GM19193 (cell line): ENCODE data around the gene BORCS5.
A peak's percentile ranks its signal among the peaks of the same experiment; 100 is the strongest.

Experiments used
- POLR2A ChIP-seq: IDR thresholded peaks from 4 replicates; pipeline ENCODE4 v1.6.1; 2011; ENCODE audit not compliant: insufficient read depth, insufficient read length; ENCODE audit errors: extremely low read depth

The BORCS5 gene

GRCh38 chr12:12499909-12500604, 143.2 kb downstream of the BORCS5 start:
- no peak for TF ChIP-seq POLR2A

DNA sequence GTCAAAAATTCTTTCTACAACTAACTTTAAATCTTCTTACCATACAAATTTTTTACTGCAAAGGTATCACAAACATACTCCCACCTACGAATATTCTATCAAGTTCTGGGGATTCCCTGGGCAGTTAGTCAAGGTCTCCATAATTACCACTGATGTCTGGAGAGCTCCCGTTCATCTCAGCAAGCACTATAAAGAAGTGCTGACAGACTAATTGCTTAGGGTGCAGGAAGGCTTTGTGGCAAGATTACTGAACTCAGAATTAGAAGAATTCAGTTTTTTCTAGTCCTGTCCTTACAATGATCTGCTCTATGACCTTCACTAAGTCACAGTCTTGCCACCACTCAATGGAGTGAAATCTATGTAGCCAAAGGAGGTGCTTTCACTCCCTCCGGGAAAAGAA, 144.2 kb downstream of the BORCS5 start:
- TF ChIP-seq POLR2A, result no peak

GRCh38 chr12:12502815-12503151, 145.9 kb downstream of the BORCS5 start:
- TF ChIP-seq POLR2A, result no peak

GRCh38 chr12:12503384-12504078, 146.7 kb downstream of the BORCS5 start:
- no peak for TF ChIP-seq POLR2A

DNA sequence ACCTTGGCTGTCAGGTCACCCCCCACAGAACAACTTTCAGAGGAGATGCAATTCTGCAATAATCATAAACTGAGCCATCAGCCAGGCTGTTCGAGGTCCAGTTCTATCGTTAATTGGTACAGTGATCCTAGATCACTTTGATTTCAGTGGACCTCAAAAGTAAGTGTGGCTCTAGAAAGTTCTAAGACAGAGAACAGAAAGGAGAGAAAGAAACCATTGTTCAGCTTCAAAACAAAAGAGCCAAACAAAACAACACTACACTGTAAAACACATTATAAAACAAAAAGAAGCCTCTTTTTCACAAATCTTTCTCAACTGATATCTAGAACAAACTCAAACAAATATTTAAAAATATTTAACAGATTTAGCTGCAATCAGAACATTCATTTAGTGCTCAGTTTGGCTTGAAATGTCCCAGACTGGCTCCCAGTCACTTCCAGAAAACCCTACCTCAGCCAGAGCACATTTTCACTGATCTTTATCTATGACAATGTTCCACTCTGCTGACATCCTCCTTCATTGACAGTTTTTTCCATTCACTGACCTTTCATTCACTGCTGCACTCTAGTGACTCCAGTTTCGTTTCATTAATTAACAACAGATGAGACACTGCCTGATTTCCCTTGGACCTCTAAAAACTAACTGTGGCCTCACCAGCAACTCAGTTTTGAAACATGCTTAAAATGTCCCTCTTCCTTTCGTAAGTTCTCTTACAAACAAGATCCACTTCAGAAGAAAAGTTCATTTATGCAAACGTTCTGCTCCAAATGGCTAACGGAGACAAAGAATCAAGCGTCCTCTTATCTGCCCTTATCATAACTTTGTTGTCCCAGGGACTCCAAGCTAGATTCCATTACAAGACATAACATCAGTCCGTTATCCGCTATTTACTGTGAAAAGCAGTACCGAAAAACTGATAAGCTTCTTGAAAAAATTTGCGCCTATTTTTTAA, 148.9 kb downstream of the BORCS5 start:
- TF ChIP-seq POLR2A, result peak; percentile 18

GRCh38 chr12:12506496-12506890, 149.6 kb downstream of the BORCS5 start:
- TF ChIP-seq POLR2A, result no peak

DNA sequence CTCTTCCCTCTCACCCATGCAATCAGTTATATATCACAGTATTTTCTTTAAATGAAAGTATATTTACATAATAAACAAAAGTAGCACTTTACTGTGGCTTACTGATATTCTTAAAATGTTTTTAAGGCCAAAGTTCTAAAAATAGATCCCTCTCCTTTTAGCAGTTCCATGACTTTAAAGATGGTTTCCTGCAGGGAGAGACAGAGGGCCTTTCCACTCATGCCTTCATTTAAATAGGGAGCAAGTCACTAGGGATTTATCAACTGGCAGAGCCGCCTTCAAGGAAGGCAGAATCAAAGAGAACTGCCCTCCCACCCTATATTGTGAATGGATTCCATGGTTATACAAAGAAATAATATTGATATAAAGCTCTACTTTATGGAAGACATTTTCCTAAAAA, 150.2 kb downstream of the BORCS5 start:
- TF ChIP-seq POLR2A, result no peak

- TF ChIP-seq POLR2A, result no peak
Measured at GRCh38 chr12:12508612-12509011, 151.7 kb downstream of the BORCS5 start.

- no peak for TF ChIP-seq POLR2A
Measured at GRCh38 chr12:12510141-12510540, 153.3 kb downstream of the BORCS5 start.

DNA sequence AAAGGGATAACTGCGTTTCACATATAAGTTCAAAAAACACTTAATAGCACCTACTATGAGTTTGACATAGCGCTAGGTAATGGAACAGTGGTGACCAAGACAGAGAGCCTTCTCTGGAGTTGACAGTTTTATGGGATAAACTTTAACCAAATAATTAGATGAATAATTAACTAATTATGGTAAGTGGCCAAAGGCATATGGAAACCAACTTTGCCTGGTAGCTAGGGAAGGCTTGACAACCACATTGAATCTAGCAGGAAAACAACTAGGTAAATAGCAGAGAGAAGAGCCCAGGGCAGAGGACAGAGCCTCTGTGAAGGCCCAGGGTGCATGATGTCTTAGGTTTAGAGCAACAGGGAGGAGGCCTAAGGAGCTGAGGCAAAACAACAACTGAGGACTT, 153.7 kb downstream of the BORCS5 start:
- no peak for TF ChIP-seq POLR2A

DNA sequence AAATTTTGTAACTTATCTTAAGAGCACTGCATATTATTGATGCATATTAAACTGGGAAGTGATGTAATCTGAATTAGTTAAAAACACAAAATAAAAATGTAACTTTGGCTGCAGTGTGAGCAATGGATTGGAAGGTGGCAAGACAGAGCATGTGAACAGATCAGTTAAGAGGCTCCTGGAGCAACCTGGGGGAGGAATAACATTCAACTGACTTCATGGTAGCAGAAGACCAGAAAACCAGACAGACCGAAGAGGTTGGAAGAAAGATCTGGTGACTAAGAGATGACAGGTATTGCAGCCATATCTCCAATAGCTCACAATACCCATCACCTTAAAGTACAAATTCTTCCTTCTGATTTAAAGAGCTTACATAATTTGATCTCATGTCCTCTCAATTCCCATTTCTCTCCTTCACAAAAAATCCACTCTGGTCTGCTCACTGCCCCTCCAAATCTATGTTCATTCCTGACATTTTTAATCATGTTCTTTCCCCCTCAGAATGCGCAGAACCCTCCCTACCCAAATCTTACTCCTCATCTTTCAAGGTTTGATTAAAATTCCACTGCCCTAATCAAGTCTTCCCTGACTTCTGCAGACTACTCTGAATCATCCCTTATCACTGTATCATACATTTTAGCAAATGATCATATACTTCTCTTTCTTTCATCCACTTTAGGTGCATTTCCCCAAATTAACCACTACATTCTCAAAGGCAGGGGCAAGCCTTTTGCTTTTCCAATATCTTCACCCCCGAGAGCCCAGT, 154.3 kb downstream of the BORCS5 start:
- no peak for TF ChIP-seq POLR2A

- no peak for TF ChIP-seq POLR2A
Measured at GRCh38 chr12:12511895-12512711, 155.2 kb downstream of the BORCS5 start.

DNA sequence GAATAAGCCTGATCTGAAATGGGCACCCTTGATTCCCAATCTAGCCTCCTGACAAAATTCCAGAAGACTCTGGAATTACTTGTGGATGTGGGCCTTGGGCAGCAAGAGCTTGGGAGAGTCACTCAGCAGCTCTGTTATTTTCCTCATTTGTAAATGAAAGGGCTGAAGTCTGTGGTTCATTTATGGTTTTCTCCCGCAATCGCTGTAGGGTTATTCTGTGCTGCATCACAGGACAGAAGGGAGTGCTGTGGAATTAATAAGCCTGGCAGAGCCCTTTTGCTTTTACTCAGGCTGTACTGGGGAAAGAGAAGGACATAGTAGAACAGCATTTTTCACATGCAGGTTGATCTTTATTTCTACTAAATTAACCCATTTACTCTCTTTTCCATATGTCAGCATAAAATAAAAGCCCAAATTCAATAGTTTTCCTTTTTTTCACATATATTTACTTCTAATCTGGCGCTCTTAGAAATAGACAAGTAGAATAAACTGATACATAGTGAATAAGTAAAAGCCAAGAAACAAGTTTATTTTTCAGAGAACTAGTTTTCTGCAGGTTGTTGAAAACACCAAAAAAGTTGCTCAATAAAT, 156.6 kb downstream of the BORCS5 start:
- TF ChIP-seq POLR2A, result no peak

DNA sequence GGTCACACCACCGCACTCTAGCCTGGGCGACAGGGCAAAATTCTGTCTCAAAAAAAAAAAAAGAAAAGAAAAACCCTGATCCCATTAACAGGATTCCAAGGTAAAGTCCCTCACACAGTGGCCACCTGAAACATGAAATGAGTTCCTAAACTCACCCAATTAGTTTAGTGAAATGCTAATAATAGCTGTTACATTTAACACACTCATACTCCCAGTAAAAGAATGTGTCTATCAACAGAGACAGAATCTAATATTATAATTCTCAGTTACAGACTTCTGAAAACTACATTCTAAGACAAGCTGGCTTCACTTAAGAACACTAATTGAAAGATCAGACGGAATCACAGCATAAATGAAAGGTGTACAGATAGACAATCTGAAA, 161.6 kb downstream of the BORCS5 start:
- TF ChIP-seq POLR2A, result no peak

DNA sequence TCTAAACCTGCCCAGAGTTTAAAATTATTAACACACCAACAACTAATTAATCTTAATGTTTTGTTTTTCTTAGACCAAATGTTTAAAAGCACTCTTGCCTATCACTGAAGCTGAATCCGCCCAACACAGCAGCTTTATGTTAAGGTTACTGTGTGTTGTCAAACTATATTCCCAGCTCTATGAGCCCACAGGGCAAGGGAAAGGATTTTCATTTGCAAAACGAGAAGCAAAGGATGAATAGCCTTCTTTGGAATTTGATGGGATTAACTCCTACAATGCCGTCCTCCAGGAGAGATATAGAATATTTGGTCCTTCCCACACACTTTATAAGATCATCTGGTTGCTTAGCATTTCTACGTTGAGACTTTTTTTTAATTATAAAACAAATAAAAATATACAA, 162.0 kb downstream of the BORCS5 start:
- no peak for TF ChIP-seq POLR2A
